ENCODE results near the gene PPIE.

The PPIE gene

DNA sequence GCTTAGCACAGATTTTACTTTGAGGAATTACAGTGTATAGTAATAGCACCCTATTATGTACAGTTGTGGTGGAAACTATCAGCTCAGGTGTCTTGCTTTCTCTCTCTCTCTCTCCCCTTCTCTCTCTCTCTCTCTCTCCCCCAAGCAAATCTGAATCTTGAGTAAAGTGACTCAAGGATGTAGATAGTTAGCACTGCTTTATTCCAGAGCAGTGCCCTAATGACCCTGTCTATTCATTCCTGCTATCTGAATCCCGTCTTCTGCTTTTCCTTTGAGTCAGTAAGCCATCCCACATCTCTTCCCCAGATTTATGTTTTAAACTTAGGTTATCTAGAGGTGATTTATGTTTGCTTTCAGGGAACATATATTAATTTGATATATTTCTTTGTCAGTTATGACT lies 42.2 kb upstream of the PPIE start:
- H3K9me3 ChIP-seq (ENCODE audit: control insufficient read depth, low read length), result no peaks in the 10 kb centered on the region
- H3K27me3 ChIP-seq (ENCODE audit: control insufficient read depth, insufficient read depth, low read length, poor library complexity, severe bottlenecking), result peaks cover 100% of the 10 kb centered on the region
- WGBS, 2 experiments, result 38 to 80% methylated on average over 1 of the region's 1 CpG

DNA sequence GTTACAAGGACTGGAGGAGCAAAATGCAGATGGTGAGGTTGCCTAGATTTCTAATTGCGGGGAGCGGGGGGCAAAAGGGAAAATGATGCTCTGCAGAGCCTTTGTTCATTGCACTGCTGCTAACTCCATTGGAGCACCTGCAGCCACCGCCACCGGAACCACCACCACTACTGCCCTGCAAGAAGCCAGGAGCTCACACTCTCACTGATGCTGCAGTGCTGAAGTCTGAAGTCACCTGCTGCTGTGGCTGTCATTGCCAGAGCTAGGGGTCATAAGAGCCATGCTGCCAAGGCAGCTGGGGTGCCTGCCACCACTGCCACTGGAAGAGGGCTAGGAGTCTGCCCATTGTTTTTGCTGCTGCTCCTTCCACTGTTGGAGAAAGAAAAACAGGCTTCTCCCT lies 40.1 kb upstream of the PPIE start:
- no peak overlapping the region for H3K4me3 ChIP-seq (ENCODE audit: insufficient read depth, low read depth, low read length)
- H3K4me1 ChIP-seq (ENCODE audit: control insufficient read depth, insufficient read depth, low read length), result peaks cover 8% of the 10 kb centered on the region
- 84 to 87% methylated on average over 4 of the region's 4 CpGs for WGBS, 2 experiments
- H3K27ac ChIP-seq (ENCODE audit: insufficient read depth, low read depth, low read length, poor library complexity, severe bottlenecking), result no peak overlapping the region
- H3K9me3 ChIP-seq (ENCODE audit: control insufficient read depth, low read length), result no peaks in the 10 kb centered on the region
- H3K36me3 ChIP-seq (ENCODE audit: control insufficient read depth, insufficient read depth, low read length), result no peaks in the 10 kb centered on the region
- peaks cover 100% of the 10 kb centered on the region for H3K27me3 ChIP-seq (ENCODE audit: control insufficient read depth, insufficient read depth, low read length, poor library complexity, severe bottlenecking)

More for the DNA sequence above, 42.2 kb upstream of the PPIE start:
- Histone ChIP-seq H3K4me3 (ENCODE audit: insufficient read depth, low read depth, low read length) (no peak overlapping the region), H3K36me3 (ENCODE audit: control insufficient read depth, insufficient read depth, low read length) (no peaks in the 10 kb centered on the region), H3K4me1 (ENCODE audit: control insufficient read depth, insufficient read depth, low read length) (peaks cover 3% of the 10 kb centered on the region), H3K27ac (ENCODE audit: insufficient read depth, low read depth, low read length, poor library complexity, severe bottlenecking) (no peak overlapping the region)

DNA sequence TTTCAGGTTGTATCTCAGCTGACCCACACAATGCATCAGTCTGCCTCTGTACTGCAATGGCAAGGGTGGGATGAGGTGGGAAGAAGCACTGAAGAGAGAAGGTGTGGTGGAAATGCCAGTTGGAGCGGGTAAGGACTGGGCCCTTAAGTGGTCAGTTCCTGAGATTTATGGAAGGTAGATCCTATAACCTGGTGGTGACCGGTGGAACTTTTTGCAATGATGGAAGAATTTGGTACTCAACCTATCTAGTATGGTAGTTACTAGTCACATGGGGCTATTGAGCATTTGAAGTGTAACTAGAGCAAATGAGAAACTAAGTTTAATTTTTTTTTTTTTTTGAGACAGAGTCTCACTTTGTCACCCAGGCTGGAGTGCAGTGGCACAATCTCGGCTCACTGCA lies 39.3 kb upstream of the PPIE start:
- WGBS, 2 experiments, result 87 to 89% methylated on average over 2 of the region's 3 CpGs
- H3K9me3 ChIP-seq (ENCODE audit: control insufficient read depth, low read length), result no peaks in the 10 kb centered on the region
- peaks cover 95% of the 10 kb centered on the region for H3K27me3 ChIP-seq (ENCODE audit: control insufficient read depth, insufficient read depth, low read length, poor library complexity, severe bottlenecking)
- H3K4me3 ChIP-seq (ENCODE audit: insufficient read depth, low read depth, low read length), result no peak overlapping the region
- no peaks in the 10 kb centered on the region for H3K36me3 ChIP-seq (ENCODE audit: control insufficient read depth, insufficient read depth, low read length)
- no peak overlapping the region for H3K27ac ChIP-seq (ENCODE audit: insufficient read depth, low read depth, low read length, poor library complexity, severe bottlenecking)
- peaks cover 8% of the 10 kb centered on the region for H3K4me1 ChIP-seq (ENCODE audit: control insufficient read depth, insufficient read depth, low read length)

DNA sequence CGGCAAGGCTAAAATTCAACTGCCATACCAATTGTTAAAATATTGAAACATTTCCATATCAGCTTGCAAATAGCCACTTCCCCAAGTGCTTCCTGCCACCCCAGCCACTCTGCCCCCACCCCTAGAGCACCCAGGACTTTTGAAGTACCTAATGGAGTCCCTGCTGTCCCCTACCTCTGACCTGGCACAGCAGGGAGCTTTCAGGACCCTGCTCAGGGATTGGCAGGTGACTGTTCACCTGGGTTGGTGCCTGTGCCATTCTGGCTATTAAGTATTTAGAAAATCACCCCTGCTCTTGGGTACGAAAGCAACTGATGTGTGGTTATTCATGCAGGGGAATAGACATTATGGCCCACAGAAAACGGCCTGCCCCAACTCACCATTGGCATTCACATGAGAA lies 38.3 kb upstream of the PPIE start:
- H3K27me3 ChIP-seq (ENCODE audit: control insufficient read depth, insufficient read depth, low read length, poor library complexity, severe bottlenecking), result peaks cover 94% of the 10 kb centered on the region

DNA sequence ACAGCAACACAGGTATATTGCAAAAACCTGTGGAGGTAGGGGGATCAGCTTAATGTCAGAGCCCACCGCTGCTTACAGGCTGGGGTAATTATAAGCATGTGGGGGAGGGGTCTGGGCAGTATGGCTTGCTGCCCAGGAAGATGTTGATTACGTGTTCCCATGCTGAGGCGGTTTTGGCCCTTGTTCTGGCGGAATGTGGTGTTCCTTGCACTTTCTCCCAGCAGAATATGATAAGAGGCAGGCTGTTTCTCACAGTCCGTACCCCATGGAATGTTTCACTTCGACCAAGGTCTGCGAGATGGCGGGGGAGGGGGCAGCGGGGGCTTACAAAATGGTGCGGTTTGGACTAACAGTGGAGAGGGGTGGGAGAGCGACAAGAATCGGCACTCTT lies 37.6 kb upstream of the PPIE start:
- WGBS, 2 experiments, result 22 to 28% methylated on average over 12 of the region's 12 CpGs
- Histone ChIP-seq H3K9me3 (ENCODE audit: control insufficient read depth, low read length) (no peaks in the 10 kb centered on the region), H3K27me3 (ENCODE audit: control insufficient read depth, insufficient read depth, low read length, poor library complexity, severe bottlenecking) (peaks cover 94% of the 10 kb centered on the region), H3K27ac (ENCODE audit: insufficient read depth, low read depth, low read length, poor library complexity, severe bottlenecking) (no peak overlapping the region), H3K4me1 (ENCODE audit: control insufficient read depth, insufficient read depth, low read length) (peaks cover 8% of the 10 kb centered on the region), H3K36me3 (ENCODE audit: control insufficient read depth, insufficient read depth, low read length) (no peaks in the 10 kb centered on the region), H3K4me3 (ENCODE audit: insufficient read depth, low read depth, low read length) (no peak overlapping the region)

More for the DNA sequence above, 38.3 kb upstream of the PPIE start:
- WGBS, 2 experiments, result 71 to 77% methylated on average over 3 of the region's 3 CpGs
- no peak overlapping the region for H3K4me3 ChIP-seq (ENCODE audit: insufficient read depth, low read depth, low read length)
- no peaks in the 10 kb centered on the region for H3K36me3 ChIP-seq (ENCODE audit: control insufficient read depth, insufficient read depth, low read length)
- H3K27ac ChIP-seq (ENCODE audit: insufficient read depth, low read depth, low read length, poor library complexity, severe bottlenecking), result no peak overlapping the region
- H3K4me1 ChIP-seq (ENCODE audit: control insufficient read depth, insufficient read depth, low read length), result peaks cover 8% of the 10 kb centered on the region
- no peaks in the 10 kb centered on the region for H3K9me3 ChIP-seq (ENCODE audit: control insufficient read depth, low read length)

DNA sequence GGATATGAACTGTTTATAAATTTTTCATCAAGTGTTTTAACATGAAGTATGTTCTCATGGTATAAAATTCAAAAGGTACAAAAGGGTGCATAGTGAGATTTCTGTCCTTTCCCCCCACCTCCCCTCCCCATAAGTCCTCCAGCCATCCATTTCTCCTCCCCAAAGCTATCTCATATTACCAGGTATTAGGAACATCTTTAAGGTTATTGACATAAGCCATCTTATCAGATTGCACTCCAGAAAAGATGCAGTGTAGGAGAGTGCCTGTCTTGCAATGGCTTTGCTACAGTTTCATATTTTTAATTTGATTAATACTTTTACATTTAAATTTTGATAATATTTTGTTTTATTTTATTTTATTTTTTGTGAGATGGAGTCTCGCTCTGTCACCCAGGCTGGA lies 33.9 kb upstream of the PPIE start:
- 75 to 82% methylated on average over 1 of the region's 1 CpG for WGBS, 2 experiments
- H3K27me3 ChIP-seq (ENCODE audit: control insufficient read depth, insufficient read depth, low read length, poor library complexity, severe bottlenecking), result peaks cover 94% of the 10 kb centered on the region

DNA sequence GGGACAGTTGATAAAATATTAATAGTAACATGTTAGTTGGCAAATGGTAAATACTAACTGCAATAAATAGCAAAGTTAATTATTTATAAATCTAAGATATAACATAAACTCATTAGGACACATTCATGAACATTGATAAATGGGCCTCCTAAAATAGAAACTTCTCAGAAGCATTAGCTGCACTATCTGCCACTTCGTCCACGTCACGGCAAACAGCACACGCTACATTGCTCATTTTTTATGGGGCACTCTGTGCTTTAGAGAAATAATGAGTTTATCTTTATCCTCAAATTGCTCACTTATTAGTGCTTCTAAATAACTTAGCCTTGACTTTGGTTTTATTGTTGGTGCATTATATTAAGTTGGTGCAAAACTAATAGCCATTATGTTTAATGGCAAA lies 31.2 kb upstream of the PPIE start:
- Histone ChIP-seq H3K4me3 (ENCODE audit: insufficient read depth, low read depth, low read length) (no peak overlapping the region), H3K4me1 (ENCODE audit: control insufficient read depth, insufficient read depth, low read length) (no peaks in the 10 kb centered on the region), H3K27me3 (ENCODE audit: control insufficient read depth, insufficient read depth, low read length, poor library complexity, severe bottlenecking) (peaks cover 94% of the 10 kb centered on the region), H3K27ac (ENCODE audit: insufficient read depth, low read depth, low read length, poor library complexity, severe bottlenecking) (no peak overlapping the region), H3K9me3 (ENCODE audit: control insufficient read depth, low read length) (no peaks in the 10 kb centered on the region), H3K36me3 (ENCODE audit: control insufficient read depth, insufficient read depth, low read length) (no peaks in the 10 kb centered on the region)
- WGBS, 2 experiments, result 93 to 95% methylated on average over 4 of the region's 4 CpGs

More for the DNA sequence above, 33.9 kb upstream of the PPIE start:
- Histone ChIP-seq H3K4me1 (ENCODE audit: control insufficient read depth, insufficient read depth, low read length) (peaks cover 8% of the 10 kb centered on the region), H3K9me3 (ENCODE audit: control insufficient read depth, low read length) (no peaks in the 10 kb centered on the region), H3K27ac (ENCODE audit: insufficient read depth, low read depth, low read length, poor library complexity, severe bottlenecking) (no peak overlapping the region), H3K36me3 (ENCODE audit: control insufficient read depth, insufficient read depth, low read length) (no peaks in the 10 kb centered on the region), H3K4me3 (ENCODE audit: insufficient read depth, low read depth, low read length) (no peak overlapping the region)

DNA sequence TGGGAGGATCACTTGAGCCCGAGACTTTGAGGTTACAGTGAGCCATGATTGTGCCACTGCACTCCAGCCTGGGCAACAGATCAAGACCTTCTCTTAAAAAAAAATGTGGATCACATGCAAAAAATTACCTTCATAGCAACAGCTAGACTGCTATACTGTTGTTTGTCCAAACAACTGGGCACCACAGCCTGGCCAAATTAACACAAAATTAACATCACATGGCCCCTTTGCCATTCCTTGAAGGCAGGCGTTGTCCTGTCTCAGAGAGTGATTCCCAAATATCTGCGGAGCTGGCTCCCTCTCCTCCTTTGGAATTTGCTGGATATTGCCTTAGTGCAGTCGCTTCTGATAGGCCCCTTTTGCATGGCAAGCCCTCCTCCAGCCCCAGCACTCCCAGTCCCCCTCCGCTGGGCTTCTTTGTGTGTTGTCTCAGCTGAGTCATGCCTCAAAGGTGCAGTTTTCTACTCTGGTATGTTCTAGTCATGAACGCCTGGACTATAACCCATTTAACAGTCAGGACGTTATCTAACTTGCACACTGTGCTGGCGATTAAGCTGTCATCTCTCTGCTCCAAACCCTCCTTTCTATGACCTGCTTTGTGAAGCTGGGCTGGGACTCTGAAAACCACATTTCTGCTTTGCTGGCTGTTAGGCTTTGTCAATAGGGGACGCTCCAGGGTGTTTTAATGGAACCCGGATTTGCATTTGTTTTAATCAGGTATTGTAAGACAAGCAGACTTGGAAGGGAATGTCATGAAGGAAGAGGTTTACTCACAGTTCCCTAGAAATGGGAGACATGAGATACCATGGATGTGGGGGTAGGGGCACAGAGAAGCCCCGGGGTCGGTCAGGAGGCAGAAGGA lies 27.3 kb upstream of the PPIE start:
- Histone ChIP-seq H3K4me1 (ENCODE audit: control insufficient read depth, insufficient read depth, low read length) (no peaks in the 10 kb centered on the region), H3K27me3 (ENCODE audit: control insufficient read depth, insufficient read depth, low read length, poor library complexity, severe bottlenecking) (peaks cover 99% of the 10 kb centered on the region), H3K4me3 (ENCODE audit: insufficient read depth, low read depth, low read length) (no peak overlapping the region), H3K9me3 (ENCODE audit: control insufficient read depth, low read length) (no peaks in the 10 kb centered on the region), H3K36me3 (ENCODE audit: control insufficient read depth, insufficient read depth, low read length) (no peaks in the 10 kb centered on the region), H3K27ac (ENCODE audit: insufficient read depth, low read depth, low read length, poor library complexity, severe bottlenecking) (no peak overlapping the region)
- 26 to 27% methylated on average over 12 of the region's 12 CpGs for WGBS, 2 experiments

DNA sequence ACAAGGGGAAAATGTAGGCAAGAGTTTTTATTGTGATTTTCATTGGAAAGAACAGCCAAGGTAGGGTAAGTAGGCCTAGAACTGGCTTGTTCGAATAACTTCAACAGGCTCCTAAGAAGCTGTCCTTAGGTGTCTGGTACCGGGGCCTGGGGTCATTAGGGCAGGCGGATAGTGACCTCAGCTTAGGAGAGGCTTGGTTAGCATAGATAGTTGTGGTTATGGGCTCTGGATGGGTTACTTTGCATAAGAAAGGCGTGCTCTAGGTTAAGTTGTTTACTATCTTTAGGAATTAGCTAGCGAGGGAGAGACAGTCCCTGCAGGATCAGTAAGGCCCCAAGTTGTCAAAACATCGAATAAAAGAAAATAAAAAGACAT lies 26.7 kb upstream of the PPIE start:
- Histone ChIP-seq H3K4me1 (ENCODE audit: control insufficient read depth, insufficient read depth, low read length) (no peaks in the 10 kb centered on the region), H3K4me3 (ENCODE audit: insufficient read depth, low read depth, low read length) (no peak overlapping the region), H3K9me3 (ENCODE audit: control insufficient read depth, low read length) (no peaks in the 10 kb centered on the region), H3K27me3 (ENCODE audit: control insufficient read depth, insufficient read depth, low read length, poor library complexity, severe bottlenecking) (peaks cover 99% of the 10 kb centered on the region), H3K36me3 (ENCODE audit: control insufficient read depth, insufficient read depth, low read length) (no peaks in the 10 kb centered on the region), H3K27ac (ENCODE audit: insufficient read depth, low read depth, low read length, poor library complexity, severe bottlenecking) (no peak overlapping the region)
- 18 to 22% methylated on average over 6 of the region's 6 CpGs for WGBS, 2 experiments

DNA sequence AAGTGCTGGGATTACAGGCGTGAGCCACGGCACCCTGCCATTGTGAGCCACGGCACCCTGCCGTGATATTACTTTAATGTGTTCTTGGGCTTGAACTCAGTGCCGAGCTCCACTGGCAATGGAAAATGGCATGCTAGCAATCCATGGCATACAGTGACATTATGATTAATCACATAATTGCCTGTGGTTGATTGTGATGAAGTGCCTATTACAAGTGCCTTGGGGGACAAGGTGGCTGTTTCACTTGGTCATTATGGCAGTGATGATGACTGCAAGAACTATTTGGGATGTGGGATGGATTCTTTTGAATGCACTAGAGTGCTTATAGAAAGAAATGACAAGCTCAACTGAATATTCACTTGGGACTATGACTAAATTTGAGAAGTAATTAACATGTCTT lies 25.1 kb upstream of the PPIE start:
- Histone ChIP-seq H3K27ac (ENCODE audit: insufficient read depth, low read depth, low read length, poor library complexity, severe bottlenecking) (no peak overlapping the region), H3K9me3 (ENCODE audit: control insufficient read depth, low read length) (no peaks in the 10 kb centered on the region), H3K27me3 (ENCODE audit: control insufficient read depth, insufficient read depth, low read length, poor library complexity, severe bottlenecking) (peaks cover 99% of the 10 kb centered on the region), H3K36me3 (ENCODE audit: control insufficient read depth, insufficient read depth, low read length) (no peaks in the 10 kb centered on the region), H3K4me3 (ENCODE audit: insufficient read depth, low read depth, low read length) (no peak overlapping the region), H3K4me1 (ENCODE audit: control insufficient read depth, insufficient read depth, low read length) (no peaks in the 10 kb centered on the region)
- whole genome bisulfite sequencing, 2 experiments, result 87 to 91% methylated on average over 5 of the region's 5 CpGs

Data from ectodermal cell (in vitro differentiated cells).